K562 (cell line): ENCODE data around the gene PDE11A. TPM values are rescaled to one million over a fixed set of nuclear protein-coding genes. Genes with fewer than 3 reads are reported as not detected.

Experiments
- ATAC-seq: fragments of 200-7000 bp; cut with Tn5 transposase; 3 replicates; pipeline ENCODE4 v1.9.1; 2020; ENCODE audit warnings: moderate library complexity
- BruUV-seq: library from RNA; stranded (reverse); fragments of 400-500 nt; replicated peaks from 2 replicates; lab custom pipeline; 2021; lab: Mats Ljungman, UMichigan
- CTCF ChIA-PET: fragments of 300-600 bp; formaldehyde crosslinking; extraction: SDS; loops from one replicate; lab custom pipeline; 2021; ENCODE audit warnings: low intra/inter-chr PET ratio; lab: Yijun Ruan, JAX
- POLR2A ChIA-PET: fragments of 300-600, 350-650 bp; sonication (Branson Sonifier 250); formaldehyde crosslinking; extraction: SDS; loops from one replicate; lab custom pipeline; 2021; ENCODE audit warnings: antibody characterized with exemption, inconsistent platforms; lab: Yijun Ruan, JAX
- DNase-seq, 4 experiments: peaks; one replicate each; pipeline versions ENCODE4 v3.0.0 to v3.0.0-alpha.2; 2011 to 2018; ENCODE audit warnings: low spot score in 3 of 4, mixed read lengths in 3 of 4; ENCODE audit errors: extremely low read depth in 1 of 4
- FAIRE-seq: peaks from 2 replicates; lab custom pipeline; 2011; peaks lifted over from hg19 to GRCh38; lab: Jason Lieb, UNC
- H2AFZ ChIP-seq: 2 replicates; pipeline ENCODE4 v1.6.0; 2011; ENCODE audit warnings: low read depth, low read length, control low read depth, inconsistent platforms
- H3K27ac ChIP-seq: fragments of 200-600 bp; 3 replicates; pipeline ENCODE4 v1.8.0; 2011; ENCODE audit warnings: low read depth, mild to moderate bottlenecking, control low read depth, inconsistent platforms, low read length, moderate library complexity, mixed read lengths; ENCODE audit errors: extremely low read depth
- H3K27me3 ChIP-seq, 2 experiments: fragments of 300-600 bp in 1 of 2; 2 replicates in 1 of 2; 3 replicates in 1 of 2; pipeline versions ENCODE4 v1.6.0 to v1.8.0; 2011; ENCODE audit warnings: inconsistent platforms in 2 of 2, low read length in 2 of 2, mild to moderate bottlenecking in 1 of 2, mixed read lengths in 1 of 2, moderate library complexity in 1 of 2; ENCODE audit not compliant: control insufficient read depth in 2 of 2, insufficient read depth in 2 of 2
- H3K36me3 ChIP-seq: fragments of 300-600 bp; 3 replicates; pipeline ENCODE4 v1.8.0; 2011; ENCODE audit warnings: mild to moderate bottlenecking, low read length, inconsistent platforms; ENCODE audit not compliant: control insufficient read depth, insufficient read depth
- H3K4me1 ChIP-seq, 2 experiments: fragments of 200-600 bp in 1 of 2; replicated peaks in 1 of 2; 2 replicates in 1 of 2; 3 replicates in 1 of 2; pipeline versions ENCODE4 v1.5.1 to v1.8.0; 2011; ENCODE audit warnings: inconsistent platforms in 2 of 2, low read length in 2 of 2, mild to moderate bottlenecking in 1 of 2, mixed read lengths in 1 of 2, moderate library complexity in 1 of 2; ENCODE audit not compliant: control insufficient read depth in 2 of 2, insufficient read depth in 2 of 2
- H3K4me2 ChIP-seq: 2 replicates; pipeline ENCODE4 v1.6.1; 2011; ENCODE audit warnings: low read length, control low read depth, inconsistent platforms, mixed read lengths; ENCODE audit not compliant: insufficient read depth
- H3K4me3 ChIP-seq: fragments of 200-600 bp; sonication (generic), shearing (Covaris generic); 2 replicates; pipeline ENCODE4 v1.5.1; 2016; ENCODE audit warnings: control low read depth, inconsistent platforms
- H3K79me2 ChIP-seq: fragments of 200-600 bp; 3 replicates; pipeline ENCODE4 v1.8.0; 2011; ENCODE audit warnings: low read length, inconsistent platforms; ENCODE audit not compliant: control insufficient read depth, insufficient read depth
- H3K9ac ChIP-seq, 2 experiments: 2 replicates each; pipeline versions ENCODE4 v1.6.0 to v1.6.1; 2011; ENCODE audit warnings: low read depth in 2 of 2, low read length in 2 of 2, control low read depth in 1 of 2, inconsistent platforms in 1 of 2, mild to moderate bottlenecking in 1 of 2, mixed read lengths in 1 of 2; ENCODE audit not compliant: insufficient read depth in 1 of 2
- H3K9me1 ChIP-seq: one replicate; pipeline ENCODE4 v1.6.0; 2011; ENCODE audit warnings: inconsistent platforms, mild to moderate bottlenecking, low read length, moderate library complexity; ENCODE audit not compliant: control insufficient read depth, insufficient read depth
- H3K9me3 ChIP-seq: replicated peaks from 2 replicates; pipeline ENCODE4 v1.5.1; 2011; ENCODE audit warnings: low read depth, low read length, inconsistent platforms; ENCODE audit not compliant: control insufficient read depth, insufficient read depth
- H4K20me1 ChIP-seq: replicated peaks from 2 replicates; pipeline ENCODE4 v1.6.1; 2011; ENCODE audit warnings: low read length, inconsistent platforms, mixed read lengths; ENCODE audit not compliant: control insufficient read depth, insufficient read depth
- E4F1 ChIP-seq: fragments of 250-450 bp; sonication (Bioruptor Pico); IDR thresholded peaks from 2 replicates; pipeline ENCODE4 v1.5.0; 2021; ENCODE audit warnings: mild to moderate bottlenecking, borderline replicate concordance
- EP400 ChIP-seq: fragments of 450-650 bp; IDR thresholded peaks from 2 replicates; pipeline ENCODE4 v1.6.1; 2017; ENCODE audit warnings: antibody characterized with exemption, mild to moderate bottlenecking, moderate library complexity
- NELFE ChIP-seq: IDR thresholded peaks from 2 replicates; pipeline ENCODE4 v1.6.1; 2011; ENCODE audit warnings: mild to moderate bottlenecking; ENCODE audit not compliant: insufficient read depth, insufficient read length
- NR2F6 ChIP-seq: fragments of 450-650 bp; formaldehyde crosslinking; IDR thresholded peaks from 2 replicates; pipeline ENCODE4 v1.4.0; 2020; ENCODE audit warnings: mild to moderate bottlenecking
- PHF8 ChIP-seq: fragments of 200-600 bp; sonication (generic); IDR thresholded peaks from 2 replicates; pipeline ENCODE4 v1.6.1; 2012; ENCODE audit warnings: mixed run types, mild to moderate bottlenecking, inconsistent platforms, low read length, moderate library complexity, borderline replicate concordance
- POLR2A ChIP-seq: fragments of 450-650 bp; conservative IDR thresholded peaks from 2 replicates; pipeline ENCODE4 v1.6.1; 2016
- SNAPC5 ChIP-seq: fragments of 250-450 bp; sonication (Bioruptor Pico); IDR thresholded peaks from 2 replicates; pipeline ENCODE4 v1.8.0; 2021; ENCODE audit warnings: moderate library complexity, mild to moderate bottlenecking, inconsistent platforms
- ZNF395 ChIP-seq: fragments of 200-800 bp; sonication (Bioruptor generic); IDR thresholded peaks from 2 replicates; pipeline ENCODE4 v1.6.1; 2017; ENCODE audit warnings: missing genetic modification characterization, missing compliant biosample characterization
- WGBS: fragments of 100-300 bp; shearing (Covaris generic); methylation state at CpG from one replicate; pipeline ENCODE4 v1.1.6; 2016; ENCODE audit warnings: low coverage, mixed read lengths; ENCODE audit not compliant: insufficient coverage; ENCODE audit errors: missing lambda C conversion rate; 5-methylcytosine and 5-hydroxymethylcytosine counted together
- in situ Hi-C: fragments of 300-500 bp; cut with MboI; formaldehyde crosslinking; loops from 4 replicates; pipeline ENCODE4 v1.15.0; 2018; ENCODE audit warnings: inconsistent platforms, mixed read lengths
- intact Hi-C: fragments of 100-400 bp; cut with micrococcal nuclease; formaldehyde crosslinking; loops from 2 replicates; pipeline ENCODE4 v1.14.2; 2022
- polyA plus RNA-seq, 8 experiments: library from polyadenylated mRNA; depleted of rRNA in 4 of 8; stranded (reverse) in 5 of 8; unstranded in 3 of 8; fragments of >200 nt; fragmentation: Nextera tagmentation in 2 of 8; fragmentation: Illumina TruSeq in 1 of 8; extraction: Ambion mirVana in 2 of 8; extraction: Trizol in 1 of 8; gene quantifications; 2 replicates each; pipeline versions ENCODE4 v1.2.1 to v1.2.3, GENCODE V29; 2011 to 2014; ENCODE audit warnings: inconsistent platforms in 1 of 8, missing spikeins in 1 of 8
- total RNA-seq, 7 experiments: library from RNA; depleted of rRNA in 6 of 7; stranded (reverse); fragments of >200 nt in 6 of 7; fragmentation: Illumina TruSeq in 2 of 7; extraction: Trizol in 2 of 7; gene quantifications; 2 replicates each; pipeline versions ENCODE4 v1.2.1 to v1.2.3, GENCODE V29; 2011 to 2021; ENCODE audit warnings: low replicate concordance in 1 of 7
- TF ChIP-seq, protein P1 (sequence below): IDR thresholded peaks from 2 replicates; pipeline ENCODE4 v1.6.1; 2014; ENCODE audit warnings: antibody characterized with exemption
- TF ChIP-seq, protein P2 (sequence below): fragments of 450-650 bp; formaldehyde crosslinking; conservative IDR thresholded peaks from 2 replicates; pipeline ENCODE4 v1.4.0; 2022; ENCODE audit warnings: mild to moderate bottlenecking, missing genetic modification characterization

Gene PDE11A
- total and polyA plus RNA-seq, 9 of the 15 experiments (the other 6 are each of a cell fraction or from before 2014, with no cell fraction given): 3.2 to 22.1 (median 5.7) TPM

DNA sequence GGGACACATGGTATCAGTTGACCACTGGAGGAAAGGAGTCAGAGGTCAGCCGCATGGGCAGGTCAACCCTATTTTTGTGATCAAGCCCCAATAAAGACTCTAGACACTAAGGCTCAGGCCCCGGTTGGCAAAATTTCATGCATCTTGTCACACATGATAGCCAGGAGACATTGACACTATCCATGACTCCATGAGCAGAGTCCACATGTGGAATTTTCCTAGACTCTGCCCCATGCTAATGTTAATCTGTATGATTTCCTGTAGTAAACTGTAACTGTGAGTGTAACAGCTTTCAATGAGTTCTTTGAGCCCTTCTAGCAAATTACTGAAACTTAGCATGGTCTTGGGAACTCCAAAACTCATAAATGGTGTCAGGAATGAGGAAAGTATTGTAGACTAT is 192.3 kb downstream of the PDE11A start:
- no peak overlapping the region for H3K9ac ChIP-seq
- H3K27me3 ChIP-seq: peaks cover 4 to 8% of the 10 kb centered on the region in 2 experiments; a peak in 3 of 5 replicates
- no peaks in the 10 kb centered on the region for H3K79me2 ChIP-seq
- no peaks in the 10 kb centered on the region for H3K9me1 ChIP-seq
- no peak for FAIRE-seq
- no peak for DNase-seq
- intact Hi-C loops (no loop called here), in situ Hi-C loops (no loop called here)
- TF ChIP-seq ZNF395 (CRISPR knock-in tag) (no peak), POLR2A (no peak), PHF8 (no peak), EP400 (no peak), NR2F6 (CRISPR knock-in tag) (no peak), NELFE (no peak), E4F1 (CRISPR knock-in tag) (no peak), SNAPC5 (no peak)
- TF ChIP-seq, protein P1, sequence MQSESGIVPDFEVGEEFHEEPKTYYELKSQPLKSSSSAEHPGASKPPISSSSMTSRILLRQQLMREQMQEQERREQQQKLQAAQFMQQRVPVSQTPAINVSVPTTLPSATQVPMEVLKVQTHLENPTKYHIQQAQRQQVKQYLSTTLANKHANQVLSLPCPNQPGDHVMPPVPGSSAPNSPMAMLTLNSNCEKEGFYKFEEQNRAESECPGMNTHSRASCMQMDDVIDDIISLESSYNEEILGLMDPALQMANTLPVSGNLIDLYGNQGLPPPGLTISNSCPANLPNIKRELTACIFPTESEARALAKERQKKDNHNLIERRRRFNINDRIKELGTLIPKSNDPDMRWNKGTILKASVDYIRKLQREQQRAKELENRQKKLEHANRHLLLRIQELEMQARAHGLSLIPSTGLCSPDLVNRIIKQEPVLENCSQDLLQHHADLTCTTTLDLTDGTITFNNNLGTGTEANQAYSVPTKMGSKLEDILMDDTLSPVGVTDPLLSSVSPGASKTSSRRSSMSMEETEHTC: no peak
- TF ChIP-seq, protein P2, sequence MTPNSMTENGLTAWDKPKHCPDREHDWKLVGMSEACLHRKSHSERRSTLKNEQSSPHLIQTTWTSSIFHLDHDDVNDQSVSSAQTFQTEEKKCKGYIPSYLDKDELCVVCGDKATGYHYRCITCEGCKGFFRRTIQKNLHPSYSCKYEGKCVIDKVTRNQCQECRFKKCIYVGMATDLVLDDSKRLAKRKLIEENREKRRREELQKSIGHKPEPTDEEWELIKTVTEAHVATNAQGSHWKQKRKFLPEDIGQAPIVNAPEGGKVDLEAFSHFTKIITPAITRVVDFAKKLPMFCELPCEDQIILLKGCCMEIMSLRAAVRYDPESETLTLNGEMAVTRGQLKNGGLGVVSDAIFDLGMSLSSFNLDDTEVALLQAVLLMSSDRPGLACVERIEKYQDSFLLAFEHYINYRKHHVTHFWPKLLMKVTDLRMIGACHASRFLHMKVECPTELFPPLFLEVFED: no peak
- no peaks in the 10 kb centered on the region for H3K9me3 ChIP-seq
- H3K4me1 ChIP-seq: no peaks in the 10 kb centered on the region
- no peak overlapping the region for H2AFZ ChIP-seq
- H4K20me1 ChIP-seq: no peaks in the 10 kb centered on the region
- ChIA-PET POLR2A (no interaction called here), CTCF (no interaction called here)
- WGBS: 4% methylated on average over 2 of the region's 2 CpGs
- no peak for ATAC-seq
- H3K36me3 ChIP-seq: no peaks in the 10 kb centered on the region
- no peak overlapping the region for H3K27ac ChIP-seq
- H3K4me3 ChIP-seq: no peak overlapping the region
- no peak overlapping the region for H3K4me2 ChIP-seq
- no TSS peak for BruUV-seq
